Activated T-helper 9 cell treated with anti-CD3 and anti-CD28 coated beads, Interleukin-2, amount 50 U/mL, for 16 hours (primary cell): ENCODE data around the gene PRKCA.
A peak's percentile ranks its signal among the peaks of the same experiment; 100 is the strongest.
"Not testable (repeated sequence)": the region's sequence is repeated elsewhere in the genome, so short reads cannot be mapped to it uniquely, and the experiment has no call there.

Source experiments
- DNase-seq: peaks from one replicate; pipeline ENCODE4 v3.0.0-alpha.2; 2020; ENCODE audit warnings: low read depth

PRKCA gene

DNA sequence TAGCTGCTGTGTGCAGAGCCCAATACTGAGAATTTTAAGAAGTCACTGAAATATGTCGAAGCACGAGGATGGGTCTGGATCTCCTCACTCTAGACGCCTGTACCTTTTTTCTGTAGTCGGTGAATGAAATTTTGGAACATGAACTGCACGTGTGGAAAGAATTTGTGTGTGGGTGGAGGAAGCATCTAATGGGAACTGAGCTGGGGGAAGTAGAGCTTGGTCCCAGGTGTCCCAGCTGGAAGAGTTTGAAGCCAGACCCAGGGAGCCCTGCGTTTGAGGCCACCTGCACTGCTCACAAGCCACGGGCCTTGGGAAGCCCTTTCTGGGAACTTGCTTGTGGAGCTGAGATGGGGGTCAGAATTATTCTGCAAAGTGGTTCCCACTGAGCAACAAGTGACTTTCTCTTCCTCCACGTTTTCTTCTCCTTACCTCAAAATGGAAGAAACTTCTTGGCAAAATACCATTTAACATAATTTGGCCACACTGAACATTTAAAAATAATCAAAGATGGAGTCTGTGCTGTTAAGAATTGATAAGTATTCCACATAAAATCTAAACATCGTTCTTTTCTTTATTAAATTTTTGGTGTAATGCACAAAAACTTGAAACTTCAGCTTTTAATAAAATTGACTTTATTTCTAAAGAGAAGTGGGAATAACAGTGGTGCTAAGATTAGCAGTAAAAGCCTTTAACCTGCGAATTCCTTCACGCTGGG, 163.8 kb downstream of the PRKCA start:
- DNase-seq = no peak

DNA sequence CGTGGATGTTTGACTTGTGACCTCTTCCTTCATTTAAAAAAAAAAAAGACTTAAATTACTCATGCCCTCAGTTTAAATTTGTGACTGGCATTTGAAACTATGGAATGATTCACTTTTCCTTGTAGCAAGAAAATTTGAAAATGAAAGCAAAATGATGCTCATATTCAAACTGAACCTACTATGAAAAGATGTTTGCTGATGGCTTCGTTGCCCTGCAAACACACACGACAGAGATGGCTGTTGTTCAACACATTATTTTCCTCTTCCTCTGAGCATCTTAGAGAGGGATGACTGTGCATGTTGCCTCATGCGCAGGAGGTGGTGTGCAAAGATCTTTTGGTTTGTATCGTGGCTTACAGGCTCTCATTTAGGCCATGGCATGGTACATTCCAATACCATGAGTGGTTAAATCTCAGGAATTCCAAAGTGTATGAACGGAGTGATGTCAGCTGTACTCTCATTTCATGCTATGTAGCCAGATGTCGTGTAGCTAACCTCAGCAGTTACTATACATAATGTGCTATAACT, 164.5 kb downstream of the PRKCA start:
- DNase-seq = peak; percentile 31

DNA sequence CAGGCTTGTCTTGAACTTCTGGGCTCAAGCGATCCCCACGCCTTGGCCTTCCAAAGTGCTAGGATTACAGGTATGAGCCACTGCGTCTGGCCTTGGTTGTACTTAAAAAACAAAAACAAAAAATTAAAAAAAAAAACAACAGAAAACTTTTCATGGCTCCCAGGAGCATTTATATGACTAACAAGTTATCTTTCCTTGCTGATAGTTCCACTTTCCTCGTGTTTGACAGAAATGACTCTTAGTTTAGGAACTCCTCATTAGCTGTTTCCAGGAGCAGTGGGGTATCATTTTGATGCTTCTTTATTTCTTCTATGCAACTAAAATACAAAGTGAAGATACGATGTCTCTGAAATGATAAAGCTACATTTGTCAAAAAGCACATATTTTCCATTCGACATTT, 165.4 kb downstream of the PRKCA start:
- no peak for DNase-seq

DNA sequence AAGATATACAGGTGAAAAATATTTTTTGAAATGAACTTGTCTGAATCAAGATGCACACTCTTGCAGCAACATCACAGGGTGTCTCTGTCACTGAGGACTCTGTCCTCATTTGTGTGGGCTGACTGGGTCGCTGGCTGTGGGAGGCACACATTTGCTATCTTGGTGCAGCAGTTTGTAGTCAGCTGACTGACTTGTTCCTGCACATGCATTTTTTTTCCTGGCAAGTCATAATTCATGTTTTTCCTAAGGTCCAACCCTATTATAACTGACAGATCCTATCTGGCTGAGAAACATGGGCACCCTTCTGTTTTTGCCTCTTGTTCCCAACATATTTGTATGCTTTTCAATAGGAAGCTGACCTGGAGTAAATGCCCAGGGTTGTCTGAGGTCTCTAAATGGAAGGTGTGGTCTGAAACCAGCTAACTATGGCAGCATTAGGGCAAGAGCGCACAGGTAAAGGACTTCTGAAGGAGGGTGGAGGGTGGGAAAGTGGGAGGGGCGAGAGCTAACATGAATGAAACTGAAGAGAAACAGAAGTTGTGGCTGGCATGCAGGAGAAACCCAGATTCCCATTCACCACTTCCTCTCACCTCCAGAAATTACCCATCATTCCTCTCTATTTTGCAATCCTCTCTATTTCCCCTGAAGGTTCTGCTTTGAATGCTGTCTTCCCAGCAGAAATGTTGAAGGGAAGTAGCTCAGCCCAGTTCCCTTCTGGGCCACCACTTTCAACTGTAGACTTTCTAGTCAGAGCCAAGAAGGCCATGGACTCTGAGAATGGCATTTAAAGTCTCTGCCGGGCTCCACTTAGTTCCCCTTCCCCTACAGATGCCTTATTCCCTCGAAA, 166.1 kb downstream of the PRKCA start:
- DNase-seq = no peak

DNA sequence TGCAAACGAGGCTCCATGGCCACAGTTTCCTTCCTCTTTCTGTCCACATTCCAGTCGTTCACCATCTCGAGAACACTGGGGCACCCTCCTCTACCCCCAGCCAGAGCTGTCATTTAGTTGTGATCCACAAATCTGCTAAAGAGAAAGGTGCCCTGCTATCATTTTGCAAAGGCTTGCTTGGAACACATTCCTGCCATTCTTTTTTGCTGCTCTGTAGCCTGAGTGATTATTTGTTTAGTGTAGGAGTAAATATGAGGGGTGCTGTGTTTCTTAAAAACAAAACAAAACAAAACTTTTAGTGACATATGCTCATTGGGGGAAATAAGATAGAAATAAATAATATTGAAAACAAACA, 166.7 kb downstream of the PRKCA start:
- DNase-seq = no peak

DNA sequence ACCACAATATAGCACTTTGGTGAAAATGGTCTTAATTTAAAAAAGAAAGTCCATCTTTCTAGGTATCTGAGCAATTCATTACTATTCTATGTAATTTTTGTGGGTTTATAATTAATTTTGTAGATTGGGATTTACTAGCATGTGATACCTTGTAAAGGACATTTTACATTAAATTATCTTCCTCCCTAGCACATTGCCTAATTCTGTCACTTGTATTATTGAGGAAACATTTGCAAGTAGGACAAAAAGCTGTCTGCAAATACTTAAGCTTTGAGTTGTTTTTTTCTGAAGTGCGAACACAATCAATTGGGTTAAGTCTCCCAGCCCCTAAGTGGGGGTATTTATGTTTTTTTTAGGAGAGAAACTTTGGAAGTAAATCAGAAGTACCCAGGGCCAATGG, 167.0 kb downstream of the PRKCA start:
- DNase-seq = no peak

DNA sequence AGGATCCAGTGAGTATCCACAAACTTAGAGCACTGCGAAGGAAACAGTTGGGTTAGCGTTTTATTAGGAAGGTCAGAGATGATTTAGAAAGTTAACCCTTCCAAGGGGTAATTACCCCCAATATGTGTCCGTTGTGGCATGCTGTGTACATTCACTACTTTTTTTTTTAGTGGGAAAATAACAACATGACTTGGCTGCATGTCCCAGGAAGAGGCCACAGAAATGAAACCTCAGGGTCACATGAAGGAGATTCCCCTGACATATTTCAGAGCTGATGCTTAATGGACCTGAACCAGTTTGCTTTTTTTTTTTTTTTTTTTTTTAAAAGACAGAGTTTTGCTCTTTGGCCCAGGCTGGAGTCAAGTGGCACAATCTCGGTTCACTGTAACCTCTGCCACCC, 167.5 kb downstream of the PRKCA start:
- no peak for DNase-seq

DNA sequence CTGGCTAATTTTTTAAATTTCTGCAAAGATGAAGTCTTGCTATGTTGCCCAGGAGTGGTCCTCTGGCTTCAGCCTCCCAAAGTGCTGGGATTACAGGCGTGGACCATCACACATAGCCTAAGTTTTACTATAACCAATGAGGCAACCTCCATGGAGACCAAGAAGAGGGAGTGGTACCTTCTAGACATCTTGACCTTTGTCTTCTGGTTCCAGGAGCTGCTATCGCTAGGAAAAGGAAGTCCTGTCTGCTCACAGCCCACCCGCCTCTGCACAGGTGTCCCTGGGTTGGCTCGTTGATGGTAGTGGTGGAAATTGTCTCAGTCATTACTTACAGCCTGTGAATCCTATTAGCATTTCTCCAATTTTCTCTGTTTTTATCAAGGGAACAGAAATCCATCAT, 169.7 kb downstream of the PRKCA start:
- no peak for DNase-seq

DNA sequence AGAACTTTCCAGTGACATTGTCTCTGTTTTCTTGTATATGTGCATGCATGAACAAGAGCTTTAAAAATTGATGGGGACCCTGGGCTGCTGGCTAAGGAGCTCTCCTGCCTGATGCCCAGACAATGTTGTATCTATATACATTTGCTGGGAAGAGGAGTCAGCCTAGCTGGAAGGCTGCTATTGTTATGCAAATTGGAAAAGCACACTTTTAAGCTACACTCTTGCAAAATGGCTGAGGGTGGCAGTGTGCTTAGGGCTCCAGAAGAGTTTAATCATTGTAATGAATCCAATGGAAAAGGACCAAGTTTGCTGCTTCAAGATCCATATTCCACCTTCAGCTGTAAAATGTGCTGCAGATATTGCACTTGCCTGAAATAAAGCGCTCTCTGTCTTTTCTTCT, 171.8 kb downstream of the PRKCA start:
- DNase-seq = no peak

DNA sequence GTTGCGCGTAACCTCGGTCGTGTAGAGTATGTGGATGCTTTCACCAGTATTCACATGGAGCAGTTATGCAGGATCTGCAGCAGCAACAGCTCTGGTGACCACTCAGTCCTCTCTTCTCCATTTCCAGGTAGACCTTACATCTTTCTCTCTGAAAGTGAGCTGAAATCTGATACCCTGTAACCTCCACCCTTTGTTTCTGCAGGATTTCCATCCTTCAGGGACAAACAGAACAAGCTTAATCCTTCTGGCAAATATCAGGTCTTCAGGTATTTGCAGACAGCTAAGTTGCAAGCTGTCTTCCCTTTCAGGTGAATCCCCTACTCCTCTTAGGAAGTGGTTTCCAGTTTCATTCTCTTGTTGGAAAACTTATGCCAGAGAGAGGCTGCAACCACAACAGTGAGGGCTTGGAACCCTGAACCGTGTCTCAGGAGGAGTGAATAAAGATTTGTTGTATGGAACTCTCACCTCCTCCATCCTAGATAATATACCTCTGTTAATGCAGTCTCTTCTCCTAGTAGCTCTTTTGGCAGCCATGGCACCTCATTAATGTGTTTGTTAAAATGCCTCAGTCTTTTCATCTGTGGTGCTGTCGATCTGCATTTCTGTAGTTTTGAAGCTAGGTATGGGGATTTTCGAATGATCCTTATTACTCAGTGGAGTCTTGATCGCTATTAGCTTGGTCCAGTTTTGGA, 172.5 kb downstream of the PRKCA start:
- no peak for DNase-seq

DNA sequence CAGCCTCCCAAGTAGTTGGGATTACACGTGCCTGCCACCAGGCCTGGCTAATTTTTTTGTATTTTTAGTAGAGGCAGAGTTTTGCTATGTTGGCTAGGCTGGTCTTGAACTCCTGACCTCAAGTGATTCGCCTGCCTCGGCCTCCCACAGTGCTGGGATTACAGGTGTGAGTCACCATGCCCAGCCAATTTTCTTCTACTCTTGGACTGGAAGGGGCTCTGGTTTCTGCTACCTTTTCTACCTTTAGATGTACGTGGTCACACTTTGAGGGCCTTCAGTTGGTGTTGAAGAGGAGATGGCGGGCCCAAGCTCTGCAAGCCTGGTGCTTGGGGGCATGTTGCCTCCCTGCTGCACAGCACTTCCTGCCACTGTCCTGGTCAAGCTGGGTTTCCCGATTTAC, 173.6 kb downstream of the PRKCA start:
- DNase-seq = no peak

DNA sequence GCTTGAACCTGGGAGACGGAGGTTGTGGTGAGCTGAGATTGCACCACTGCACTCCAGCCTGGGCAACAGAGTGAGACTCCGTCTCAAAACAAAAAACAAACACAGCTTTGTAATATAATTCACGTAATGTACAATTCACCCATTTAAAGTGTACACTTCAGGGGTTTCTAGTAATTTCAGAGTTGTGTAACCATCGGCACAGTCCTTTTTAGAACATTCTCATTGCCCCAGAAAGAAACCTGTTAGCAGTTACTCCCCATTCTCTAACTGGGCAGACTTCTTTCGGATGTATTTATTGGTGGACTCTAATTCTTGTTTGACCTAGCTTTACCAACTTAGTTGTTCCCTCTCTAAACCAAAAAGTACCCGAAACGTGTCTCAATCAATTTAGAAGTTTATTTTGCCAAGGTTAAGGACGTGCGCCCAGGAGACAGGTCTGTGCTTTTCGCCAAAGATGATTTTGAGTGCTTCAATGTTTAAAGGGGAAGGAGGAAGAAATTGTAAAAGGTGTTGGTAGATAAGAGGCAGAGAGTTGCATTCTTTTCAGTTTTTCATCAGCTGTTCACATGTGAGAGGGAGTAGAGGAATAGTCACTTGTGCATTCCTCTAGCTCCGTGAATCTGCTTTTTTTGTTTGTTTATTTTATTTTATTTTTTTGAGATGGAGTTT, 175.3 kb downstream of the PRKCA start:
- no peak for DNase-seq

DNA sequence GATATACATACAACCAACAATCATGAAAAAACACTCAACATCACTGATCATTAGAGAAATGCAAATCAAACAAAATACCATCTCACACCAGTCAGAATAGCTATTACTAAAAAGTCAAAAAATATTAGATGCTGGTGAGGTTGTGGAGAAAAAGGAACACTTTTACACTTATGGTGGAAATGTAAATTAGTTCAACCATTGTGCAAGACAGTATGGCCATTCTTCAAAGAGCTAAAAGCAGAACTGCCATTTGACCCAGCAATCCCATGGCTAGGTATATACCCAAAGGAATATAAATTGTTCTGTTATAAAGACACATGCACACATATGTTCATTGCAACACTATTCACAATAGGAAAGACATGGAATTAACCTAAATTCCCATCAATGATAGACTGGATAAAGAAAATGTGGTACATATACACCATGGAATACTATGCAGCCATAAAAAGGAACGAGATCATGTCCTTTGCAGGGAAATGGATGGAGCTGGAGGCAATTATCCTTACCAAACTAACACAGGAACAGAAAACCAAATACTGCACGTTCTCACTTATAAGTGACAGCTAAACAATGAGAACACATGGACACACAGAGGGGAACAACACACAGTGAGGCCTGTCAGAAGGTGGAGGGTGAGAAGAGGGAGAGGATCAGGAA, 176.9 kb downstream of the PRKCA start:
- not testable (repeated sequence) for DNase-seq

DNA sequence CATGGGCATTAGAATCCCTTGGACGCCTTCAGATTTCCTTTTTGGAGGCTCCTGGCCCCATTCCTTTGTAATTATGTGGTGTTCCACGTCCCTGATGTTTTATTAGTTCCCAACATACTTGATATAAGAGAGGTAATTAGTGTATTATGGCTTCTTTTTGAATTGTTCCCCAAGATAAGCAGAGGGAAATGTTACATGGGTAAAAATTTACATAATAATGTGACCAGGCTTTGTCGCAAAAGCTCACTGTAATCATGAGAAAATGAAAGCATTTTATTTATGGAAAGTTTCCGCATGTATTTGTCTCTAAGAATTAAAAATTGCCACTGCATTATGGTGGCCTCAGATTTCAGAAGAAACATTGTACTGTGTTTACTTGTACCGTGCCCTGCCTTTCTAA, 177.8 kb downstream of the PRKCA start:
- no peak for DNase-seq

DNA sequence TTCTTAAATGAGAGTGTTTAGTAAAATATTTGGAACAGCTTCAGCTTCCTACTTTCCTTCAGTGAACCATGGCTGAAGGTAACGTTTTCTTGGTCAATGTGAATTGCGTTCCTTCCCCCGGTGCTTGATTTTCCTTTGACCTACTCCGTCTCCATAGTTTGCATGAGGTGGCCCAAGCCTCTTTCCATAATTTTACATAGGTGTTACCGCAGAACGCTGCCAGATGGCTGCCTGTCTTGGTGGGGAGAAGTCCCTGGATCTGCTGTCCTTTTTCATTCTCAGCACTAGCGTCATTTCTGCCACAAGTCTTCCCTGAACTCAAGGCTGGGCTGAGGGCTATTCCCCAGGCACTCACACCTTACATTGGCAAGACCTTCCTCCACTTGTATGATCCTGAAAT, 178.4 kb downstream of the PRKCA start:
- no peak for DNase-seq

DNA sequence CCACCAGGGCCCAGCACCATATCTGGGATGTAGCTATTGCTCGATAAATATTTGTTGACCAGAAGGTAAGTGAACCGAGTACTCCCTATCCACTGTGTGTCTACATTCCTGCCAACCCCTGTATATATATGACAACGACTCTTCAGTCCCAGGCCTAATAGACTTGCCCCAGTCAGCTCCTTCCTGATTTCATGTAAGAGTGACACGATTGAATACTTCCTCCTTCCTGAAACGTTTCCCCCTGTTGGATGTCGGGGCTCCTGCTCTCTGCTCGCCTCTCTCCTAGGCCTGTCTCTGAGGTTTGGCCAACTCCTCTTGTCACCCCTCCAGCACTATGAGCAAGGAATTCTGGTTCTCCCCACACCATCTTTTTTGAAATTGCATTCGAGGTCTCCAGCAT, 178.9 kb downstream of the PRKCA start:
- DNase-seq = no peak

DNA sequence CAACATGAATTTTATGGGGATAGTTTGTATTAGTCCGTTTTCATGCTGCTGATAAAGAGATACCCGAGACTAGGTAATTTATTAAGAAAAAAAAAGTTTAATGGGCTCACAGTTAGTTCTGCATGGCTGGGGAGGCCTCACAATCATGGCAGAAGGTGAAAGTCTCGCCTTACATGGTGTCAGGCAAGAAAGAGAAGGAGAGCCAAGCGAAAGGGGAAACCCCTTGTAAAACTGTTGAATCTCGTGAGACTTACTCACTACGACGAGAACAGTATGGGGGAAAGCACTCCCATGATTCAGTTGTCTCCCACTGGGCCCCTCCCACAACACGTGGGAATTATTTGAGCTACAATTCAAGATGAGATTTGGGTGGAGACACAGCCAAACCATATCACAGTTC, 181.5 kb downstream of the PRKCA start:
- DNase-seq = no peak

DNA sequence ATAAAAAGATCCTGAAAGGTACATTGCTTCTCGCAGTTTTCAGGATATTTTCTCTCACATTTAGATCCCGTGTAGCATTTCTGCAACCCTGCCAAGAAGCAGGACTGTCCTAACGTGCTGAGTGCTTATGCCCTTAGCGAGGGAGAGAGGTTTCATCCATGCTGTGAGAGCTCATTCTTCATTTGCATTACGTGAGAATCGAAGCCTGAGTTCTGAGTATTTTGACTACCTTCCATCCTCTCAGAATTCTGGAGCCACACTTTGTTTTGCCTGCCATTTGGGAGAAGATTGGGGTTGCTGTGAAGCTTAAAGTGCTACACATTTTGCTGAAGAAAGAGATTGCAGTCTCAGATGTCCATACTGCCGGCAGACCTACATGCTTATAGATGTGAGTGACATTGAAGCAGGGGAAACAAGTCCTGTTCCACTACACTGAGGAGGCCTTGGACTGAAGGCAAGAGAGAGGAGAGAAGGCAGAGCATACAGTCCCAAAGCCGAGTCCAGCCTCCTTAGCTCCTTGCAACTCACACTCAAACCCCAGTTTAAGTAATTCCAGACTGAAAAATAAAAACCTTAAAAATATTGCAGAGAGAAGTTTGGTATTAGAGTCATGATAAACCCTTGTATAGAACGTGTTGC, 183.0 kb downstream of the PRKCA start:
- no peak for DNase-seq

DNA sequence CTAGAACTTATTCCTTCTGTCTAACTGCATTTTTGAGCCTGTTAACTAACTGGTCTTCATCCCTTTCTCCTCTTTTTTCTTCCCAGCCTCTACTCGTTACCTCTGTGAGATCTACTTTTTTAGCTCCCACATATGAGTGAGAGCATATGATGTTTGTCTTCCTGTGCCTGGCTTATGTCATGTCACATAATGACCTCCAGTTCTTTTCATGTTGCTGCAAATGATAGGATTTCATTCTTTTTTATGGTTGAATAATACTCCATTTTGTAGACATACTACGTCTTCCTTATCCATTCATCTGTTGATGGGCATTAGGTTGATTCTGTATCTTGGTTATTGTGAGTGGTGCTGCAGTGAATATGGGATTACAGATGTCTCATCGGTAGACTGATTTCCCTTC, 184.7 kb downstream of the PRKCA start:
- DNase-seq = no peak

DNA sequence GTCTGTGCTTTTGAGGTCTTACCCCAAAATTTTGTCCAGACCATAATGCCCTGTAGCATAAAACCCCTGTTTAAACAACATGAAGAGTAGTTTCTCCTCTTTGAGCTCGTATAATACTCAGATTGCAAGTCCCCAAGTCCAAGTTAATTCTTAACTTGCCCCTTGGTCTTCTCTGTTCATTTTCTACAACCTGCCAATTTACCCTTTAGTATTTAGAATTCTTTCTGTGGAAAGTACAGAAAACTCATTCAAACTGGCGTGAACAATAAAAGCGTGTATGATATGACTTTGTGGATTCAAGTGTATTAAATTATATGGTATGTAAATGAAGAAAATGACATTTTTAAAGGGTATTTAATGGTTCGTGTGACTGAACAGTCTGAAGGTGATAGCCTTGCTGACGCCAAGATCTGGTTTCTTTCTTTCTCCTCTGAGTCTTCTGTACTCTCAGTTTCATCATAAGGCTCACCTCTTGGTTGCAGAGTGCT, 185.6 kb downstream of the PRKCA start:
- no peak for DNase-seq

DNA sequence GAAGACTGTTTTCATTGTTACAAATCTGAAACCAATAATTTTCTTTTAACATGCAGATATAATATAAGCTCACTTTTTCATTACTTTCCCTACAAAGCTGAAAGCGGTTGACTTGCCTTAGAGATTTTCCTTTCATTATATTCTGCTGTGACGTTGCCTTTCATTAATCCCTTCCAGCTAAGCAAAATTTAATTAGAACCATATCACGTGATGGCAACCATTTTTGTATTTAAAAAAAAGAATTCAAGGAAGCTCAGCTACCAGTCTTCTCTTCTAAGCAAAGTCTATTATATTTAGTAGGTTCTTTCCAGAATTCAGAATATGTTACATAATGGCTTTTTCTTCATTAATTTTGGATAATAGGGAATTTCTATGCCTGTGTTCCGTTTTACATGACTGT, 186.5 kb downstream of the PRKCA start:
- no peak for DNase-seq
